ENCODE results near the gene MYO7B. TPM values are rescaled to one million over a fixed set of nuclear protein-coding genes. Genes with fewer than 3 reads are reported as not detected.

MYO7B gene
- total RNA-seq, 1 donor from 2014 or later: not detected

DNA sequence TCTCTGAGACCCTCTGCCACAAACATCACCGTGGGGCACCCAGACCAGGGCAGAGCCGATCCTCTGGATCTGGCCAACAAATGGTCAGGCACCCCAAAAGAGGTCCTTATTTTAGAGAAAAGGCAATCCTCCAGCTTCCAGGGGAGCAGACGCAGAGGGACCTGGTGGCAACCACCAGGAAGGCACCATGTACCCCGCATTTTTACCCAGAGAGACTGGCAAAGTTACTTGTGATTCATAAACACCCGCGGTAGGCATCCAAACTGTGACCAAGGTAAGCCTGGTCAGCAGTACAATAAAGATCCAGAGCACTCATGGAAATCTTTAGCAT, 129.4 kb downstream of the MYO7B start:
- no peak overlapping the region for H3K4me3 ChIP-seq (ENCODE audit: low read depth, low read length)
- FAIRE-seq: peak; percentile 64

GRCh38 chr2:127665267-127665893, 129.9 kb downstream of the MYO7B start:
- TF ChIP-seq, protein P1, sequence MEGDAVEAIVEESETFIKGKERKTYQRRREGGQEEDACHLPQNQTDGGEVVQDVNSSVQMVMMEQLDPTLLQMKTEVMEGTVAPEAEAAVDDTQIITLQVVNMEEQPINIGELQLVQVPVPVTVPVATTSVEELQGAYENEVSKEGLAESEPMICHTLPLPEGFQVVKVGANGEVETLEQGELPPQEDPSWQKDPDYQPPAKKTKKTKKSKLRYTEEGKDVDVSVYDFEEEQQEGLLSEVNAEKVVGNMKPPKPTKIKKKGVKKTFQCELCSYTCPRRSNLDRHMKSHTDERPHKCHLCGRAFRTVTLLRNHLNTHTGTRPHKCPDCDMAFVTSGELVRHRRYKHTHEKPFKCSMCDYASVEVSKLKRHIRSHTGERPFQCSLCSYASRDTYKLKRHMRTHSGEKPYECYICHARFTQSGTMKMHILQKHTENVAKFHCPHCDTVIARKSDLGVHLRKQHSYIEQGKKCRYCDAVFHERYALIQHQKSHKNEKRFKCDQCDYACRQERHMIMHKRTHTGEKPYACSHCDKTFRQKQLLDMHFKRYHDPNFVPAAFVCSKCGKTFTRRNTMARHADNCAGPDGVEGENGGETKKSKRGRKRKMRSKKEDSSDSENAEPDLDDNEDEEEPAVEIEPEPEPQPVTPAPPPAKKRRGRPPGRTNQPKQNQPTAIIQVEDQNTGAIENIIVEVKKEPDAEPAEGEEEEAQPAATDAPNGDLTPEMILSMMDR (IDR thresholded peaks at IDR 0.05; ENCODE audit: insufficient read depth, low read length, severe bottlenecking): no peak
- H3K4me3 ChIP-seq (ENCODE audit: low read depth, low read length): no peak overlapping the region
- DNase-seq (ENCODE audit: low read depth): peak; percentile 44
- peaks cover 16% of the 10 kb centered on the region for H3K27me3 ChIP-seq (ENCODE audit: control insufficient read depth, insufficient read depth, low read length)
- no peak for FAIRE-seq
- no peaks in the 10 kb centered on the region for H3K36me3 ChIP-seq (ENCODE audit: control insufficient read depth, insufficient read depth, low read length)

More for the DNA sequence above, 129.4 kb downstream of the MYO7B start:
- Histone ChIP-seq H3K27me3 (ENCODE audit: control insufficient read depth, insufficient read depth, low read length) (peaks cover 16% of the 10 kb centered on the region), H3K36me3 (ENCODE audit: control insufficient read depth, insufficient read depth, low read length) (no peaks in the 10 kb centered on the region)
- no peak for DNase-seq (ENCODE audit: low read depth)
- TF ChIP-seq, protein P1 (IDR thresholded peaks at IDR 0.05; ENCODE audit: insufficient read depth, low read length, severe bottlenecking): no peak

DNA sequence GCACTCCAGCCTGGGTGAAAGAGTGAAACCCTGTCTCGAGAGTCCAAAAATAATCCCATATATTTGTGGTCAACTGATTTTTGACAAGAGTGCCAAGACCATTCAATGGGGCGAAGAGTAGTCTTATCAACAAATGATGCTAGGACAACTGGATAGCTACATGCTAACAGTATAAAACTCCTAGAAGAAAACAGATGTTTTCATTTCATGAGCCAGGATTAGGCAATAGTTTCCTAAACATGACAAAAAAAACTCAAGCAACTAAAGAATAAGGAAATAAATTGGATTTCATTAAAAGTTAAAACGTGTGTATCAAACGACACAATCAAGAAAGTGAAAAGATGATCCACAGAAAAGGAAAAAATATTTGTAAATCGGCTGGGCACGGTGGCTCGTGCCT, 133.6 kb downstream of the MYO7B start:
- Histone ChIP-seq H3K36me3 (ENCODE audit: control insufficient read depth, insufficient read depth, low read length) (no peaks in the 10 kb centered on the region), H3K27me3 (ENCODE audit: control insufficient read depth, insufficient read depth, low read length) (peaks cover 12% of the 10 kb centered on the region), H3K4me3 (ENCODE audit: low read depth, low read length) (no peak overlapping the region)
- DNase-seq (ENCODE audit: low read depth) (no peak), FAIRE-seq (no peak)
- TF ChIP-seq, protein P1 (IDR thresholded peaks at IDR 0.05; ENCODE audit: insufficient read depth, low read length, severe bottlenecking): no peak

DNA sequence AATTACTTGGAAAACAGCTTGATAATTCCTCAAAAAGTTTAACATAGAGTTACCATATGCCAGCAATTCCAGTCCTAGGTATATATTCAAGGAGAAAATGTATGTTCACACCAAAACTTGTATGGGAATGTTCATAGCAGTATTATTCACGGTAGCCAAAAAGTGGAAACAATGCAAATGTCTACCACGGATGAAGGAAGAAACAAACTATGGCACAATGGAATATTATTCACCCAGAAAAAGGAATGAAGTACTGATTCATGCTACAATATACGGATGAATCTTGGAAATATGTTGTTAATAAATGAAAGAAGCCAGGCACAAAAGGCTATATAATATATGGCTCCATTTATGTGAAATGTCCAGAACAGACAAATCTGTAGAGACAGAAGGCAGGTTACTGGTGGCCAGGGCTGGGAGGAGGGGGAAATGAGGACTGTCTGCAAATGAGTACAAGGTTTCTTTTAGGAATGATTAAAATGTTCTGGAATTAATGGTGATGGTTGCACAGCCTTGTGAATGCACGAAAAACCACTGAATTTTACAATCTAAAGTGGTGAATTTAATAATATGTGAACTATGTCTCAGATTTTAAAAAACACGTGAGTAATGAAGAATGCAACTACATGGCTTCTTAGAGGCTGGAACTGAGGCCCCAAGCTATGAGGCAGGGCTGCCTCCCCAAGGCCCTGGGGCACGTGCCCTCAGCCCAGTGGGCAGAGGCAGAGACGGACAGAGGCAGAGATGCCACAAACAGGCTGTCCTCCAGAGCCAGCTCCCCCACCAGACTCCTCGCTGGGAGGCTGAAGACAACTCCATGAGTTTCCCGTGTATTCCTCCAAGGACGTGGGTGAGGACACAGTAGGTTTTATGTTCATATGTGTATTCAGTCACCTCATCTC, 134.8 kb downstream of the MYO7B start:
- Histone ChIP-seq H3K4me3 (ENCODE audit: low read depth, low read length) (no peak overlapping the region), H3K36me3 (ENCODE audit: control insufficient read depth, insufficient read depth, low read length) (no peaks in the 10 kb centered on the region), H3K27me3 (ENCODE audit: control insufficient read depth, insufficient read depth, low read length) (peaks cover 14% of the 10 kb centered on the region)
- TF ChIP-seq, protein P1 (IDR thresholded peaks at IDR 0.05; ENCODE audit: insufficient read depth, low read length, severe bottlenecking): no peak
- FAIRE-seq: no peak
- DNase-seq (ENCODE audit: low read depth): no peak

DNA sequence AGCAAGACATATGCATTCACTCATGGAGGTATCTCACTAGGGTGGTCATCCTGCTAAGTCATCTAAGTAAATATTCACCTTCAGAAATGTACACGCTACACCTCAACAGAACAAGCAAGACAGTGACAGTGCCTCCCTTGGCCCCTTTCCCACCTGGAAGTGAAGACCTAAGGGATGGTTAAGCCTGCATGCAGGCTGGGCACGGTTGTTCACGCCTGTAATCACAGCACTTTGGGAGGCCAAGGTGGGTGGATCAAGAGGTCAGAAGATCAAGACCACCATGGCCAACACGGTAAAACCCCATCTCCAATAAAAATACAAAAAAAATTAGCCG, 135.4 kb downstream of the MYO7B start:
- Histone ChIP-seq H3K4me3 (ENCODE audit: low read depth, low read length) (no peak overlapping the region), H3K36me3 (ENCODE audit: control insufficient read depth, insufficient read depth, low read length) (no peaks in the 10 kb centered on the region), H3K27me3 (ENCODE audit: control insufficient read depth, insufficient read depth, low read length) (peaks cover 15% of the 10 kb centered on the region)
- TF ChIP-seq, protein P1 (IDR thresholded peaks at IDR 0.05; ENCODE audit: insufficient read depth, low read length, severe bottlenecking): no peak
- DNase-seq (ENCODE audit: low read depth) (no peak), FAIRE-seq (no peak)
